ENCODE results near the gene ADAT3.

The ADAT3 gene

GRCh38 chr19:1911995-1912394 is 6.8 kb downstream of the ADAT3 start:
- no peak overlapping the region for H3K4me3 ChIP-seq (replicated peaks; ENCODE audit: low read depth, low read length)
- TF ChIP-seq CTCF (IDR thresholded peaks at IDR 0.05; ENCODE audit: low read depth, low read length, missing control alignments) = no peak
- no peak for DNase-seq (ENCODE audit: extremely low read depth, low read depth)

- H3K4me3 ChIP-seq (replicated peaks; ENCODE audit: low read depth, low read length) = no peak overlapping the region
- no peak for TF ChIP-seq CTCF (IDR thresholded peaks at IDR 0.05; ENCODE audit: low read depth, low read length, missing control alignments)
- no peak for DNase-seq (ENCODE audit: extremely low read depth, low read depth)
These were observed 7.7 kb downstream of the ADAT3 start for GRCh38 chr19:1912760-1913505.

- no peak overlapping the region for H3K4me3 ChIP-seq (replicated peaks; ENCODE audit: low read depth, low read length)
- no peak for DNase-seq (ENCODE audit: extremely low read depth, low read depth)
- TF ChIP-seq CTCF (IDR thresholded peaks at IDR 0.05; ENCODE audit: low read depth, low read length, missing control alignments) = no peak
These were observed 8.8 kb downstream of the ADAT3 start for GRCh38 chr19:1913781-1914577.

GRCh38 chr19:1914826-1915341 is 9.7 kb downstream of the ADAT3 start:
- no peak for TF ChIP-seq CTCF (IDR thresholded peaks at IDR 0.05; ENCODE audit: low read depth, low read length, missing control alignments)
- no peak overlapping the region for H3K4me3 ChIP-seq (replicated peaks; ENCODE audit: low read depth, low read length)
- DNase-seq (ENCODE audit: extremely low read depth, low read depth) = no peak

- TF ChIP-seq CTCF (IDR thresholded peaks at IDR 0.05; ENCODE audit: low read depth, low read length, missing control alignments) = no peak
- H3K4me3 ChIP-seq (replicated peaks; ENCODE audit: low read depth, low read length) = no peak overlapping the region
- no peak for DNase-seq (ENCODE audit: extremely low read depth, low read depth)
These were observed 11.9 kb downstream of the ADAT3 start for GRCh38 chr19:1917146-1917545.

GRCh38 chr19:1917926-1918325 is 12.7 kb downstream of the ADAT3 start:
- H3K4me3 ChIP-seq (replicated peaks; ENCODE audit: low read depth, low read length) = no peak overlapping the region
- no peak for DNase-seq (ENCODE audit: extremely low read depth, low read depth)
- no peak for TF ChIP-seq CTCF (IDR thresholded peaks at IDR 0.05; ENCODE audit: low read depth, low read length, missing control alignments)

Data from HFF-Myc (cell line).